A673 (cell line): ENCODE results near the gene RAB27A. TPM values are rescaled to one million over a fixed set of nuclear protein-coding genes. Genes with fewer than 3 reads are reported as not detected.

ENCODE experiments used
- BruUV-seq: library from RNA; stranded (reverse); fragments of 400-500 nt; replicated peaks from 2 replicates; lab custom pipeline; 2021; lab: Mats Ljungman, UMichigan
- CTCF ChIA-PET: fragments of 300-600 bp; sonication (Branson Sonifier 250); formaldehyde crosslinking; loops from one replicate; lab custom pipeline; 2022; ENCODE audit warnings: antibody characterized with exemption; lab: Charles Lee
- POLR2A ChIA-PET: fragments of 300-600 bp; sonication (Branson Sonifier 250); formaldehyde crosslinking; loops from one replicate; lab custom pipeline; 2022; ENCODE audit warnings: antibody characterized with exemption; ENCODE audit not compliant: low non-redundant PET; lab: Charles Lee
- DNase-seq: peaks from one replicate; pipeline ENCODE4 v3.0.0-alpha.2; 2015; ENCODE audit warnings: low spot score
- H3K27ac ChIP-seq: fragments of 200-600 bp; sonication (generic); 2 replicates; pipeline ENCODE4 v1.5.1; 2016; ENCODE audit warnings: mixed run types, low read depth, mild to moderate bottlenecking, mixed read lengths, antibody characterized with exemption, low read length; ENCODE audit not compliant: poor library complexity, severe bottlenecking
- H3K27me3 ChIP-seq: fragments of 200-600 bp; sonication (generic); replicated peaks from 2 replicates; pipeline ENCODE4 v1.6.1; 2017; ENCODE audit warnings: mixed run types, low read depth, mild to moderate bottlenecking, mixed read lengths, antibody characterized with exemption, low read length; ENCODE audit not compliant: insufficient read depth, poor library complexity
- H3K36me3 ChIP-seq: fragments of 200-600 bp; sonication (generic); 2 replicates; pipeline ENCODE4 v1.6.1; 2016; ENCODE audit warnings: mixed run types, mild to moderate bottlenecking, mixed read lengths, antibody characterized with exemption, low read length; ENCODE audit not compliant: insufficient read depth, poor library complexity, severe bottlenecking
- H3K4me1 ChIP-seq: fragments of 200-600 bp; sonication (generic); 2 replicates; pipeline ENCODE4 v1.6.1; 2017; ENCODE audit warnings: mixed run types, mild to moderate bottlenecking, mixed read lengths, antibody characterized with exemption, low read length; ENCODE audit not compliant: insufficient read depth, poor library complexity, severe bottlenecking
- H3K4me3 ChIP-seq: fragments of 200-600 bp; sonication (generic); 2 replicates; pipeline ENCODE4 v1.5.1; 2016; ENCODE audit warnings: low read depth, mixed run types, mild to moderate bottlenecking, mixed read lengths, low read length; ENCODE audit not compliant: poor library complexity, severe bottlenecking
- H3K9me3 ChIP-seq: fragments of 200-600 bp; sonication (generic); 2 replicates; pipeline ENCODE4 v1.6.1; 2016; ENCODE audit warnings: mixed run types, low read depth, mild to moderate bottlenecking, mixed read lengths, antibody characterized with exemption, low read length; ENCODE audit not compliant: poor library complexity, severe bottlenecking
- CTCF ChIP-seq: fragments of 300-800, 200-600 bp; sonication (generic); conservative IDR thresholded peaks from 2 replicates; pipeline ENCODE4 v1.5.1; 2017; ENCODE audit warnings: low read depth, mild to moderate bottlenecking, antibody characterized with exemption, low read length, moderate library complexity, mixed read lengths
- EZH2 ChIP-seq: fragments of 200-600 bp; sonication (generic); IDR thresholded peaks from 2 replicates; pipeline ENCODE4 v1.6.1; 2017; ENCODE audit warnings: borderline replicate concordance, low read depth, mild to moderate bottlenecking, mixed read lengths, antibody characterized with exemption, low read length; ENCODE audit not compliant: poor library complexity, severe bottlenecking
- intact Hi-C: fragments of 100-400 bp; cut with micrococcal nuclease; formaldehyde crosslinking; loops from one replicate; pipeline ENCODE4 v1.10.0; 2022; ENCODE audit not compliant: unreplicated experiment
- total RNA-seq: library from RNA; stranded (reverse); gene quantifications from 2 replicates; pipeline ENCODE4 v1.2.3, GENCODE V29; 2021

RAB27A gene
- total RNA-seq, 1 experiment from 2014 or later = 1.8 TPM

GRCh38 chr15:55226127-55226526, 63.5 kb downstream of the RAB27A start:
- no peak for TF ChIP-seq EZH2
- no peak for TF ChIP-seq CTCF
- Histone ChIP-seq H3K36me3 (no peaks in the 10 kb centered on the region), H3K9me3 (no peaks in the 10 kb centered on the region), H3K27me3 (no peaks in the 10 kb centered on the region), H3K4me3 (no peak overlapping the region), H3K27ac (no peak overlapping the region), H3K4me1 (no peaks in the 10 kb centered on the region)
- ChIA-PET POLR2A (no interaction called here), CTCF (no interaction called here)
- intact Hi-C loops = no loop called here
- DNase-seq = no peak
- BruUV-seq = no TSS peak

- POLR2A ChIA-PET = no interaction called here
- no peak for DNase-seq
- intact Hi-C loops = no loop called here
- H3K4me1 ChIP-seq = no peaks in the 10 kb centered on the region
- TF ChIP-seq CTCF (no peak), EZH2 (no peak)
- H3K9me3 ChIP-seq = no peaks in the 10 kb centered on the region
- H3K27me3 ChIP-seq = no peaks in the 10 kb centered on the region
- H3K4me3 ChIP-seq = no peak overlapping the region
- no TSS peak for BruUV-seq
- CTCF ChIA-PET = no interaction called here
- no peaks in the 10 kb centered on the region for H3K36me3 ChIP-seq
- H3K27ac ChIP-seq = no peak overlapping the region
Observed at GRCh38 chr15:55224892-55225291, 64.7 kb downstream of the RAB27A start.

- ChIA-PET CTCF (no interaction called here), POLR2A (no interaction called here)
- TF ChIP-seq CTCF (no peak), EZH2 (no peak)
- no peaks in the 10 kb centered on the region for H3K4me1 ChIP-seq
- H3K36me3 ChIP-seq = no peaks in the 10 kb centered on the region
- DNase-seq = no peak
- no peak overlapping the region for H3K27ac ChIP-seq
- no peaks in the 10 kb centered on the region for H3K9me3 ChIP-seq
- no TSS peak for BruUV-seq
- H3K4me3 ChIP-seq = no peak overlapping the region
- H3K27me3 ChIP-seq = no peaks in the 10 kb centered on the region
- intact Hi-C loops = no loop called here
Observed at GRCh38 chr15:55222588-55222987, 67.0 kb downstream of the RAB27A start.
